Effector memory CD8-positive, alpha-beta T cell (primary cell): ENCODE measurements around the gene NEU4.
"Not testable (repeated sequence)": the region's sequence is repeated elsewhere in the genome, so short reads cannot be mapped to it uniquely, and the experiment has no call there.

Experiments
- ATAC-seq: fragments of 150-1000 bp; cut with Tn5 transposase; replicated peaks from 2 replicates; pipeline ENCODE4 v1.10.0; 2021; ENCODE audit warnings: mild to moderate bottlenecking, moderate library complexity
- DNase-seq, 3 experiments: peaks; one replicate each; pipeline ENCODE4 v3.0.0; 2021
- H3K27ac Mint-ChIP-seq, 2 donors: one replicate each; pipeline ENCODE4 v1.8.0; 2022; ENCODE audit warnings: mild to moderate bottlenecking in 2 of 2, mixed read lengths in 2 of 2, moderate library complexity in 2 of 2
- H3K27me3 Mint-ChIP-seq, 2 donors: one replicate each; pipeline ENCODE4 v1.8.0; 2022; ENCODE audit warnings: mixed read lengths in 2 of 2
- H3K36me3 Mint-ChIP-seq: one replicate; pipeline ENCODE4 v1.8.0; 2022; ENCODE audit warnings: mild to moderate bottlenecking, moderate library complexity, mixed read lengths; ENCODE audit not compliant: insufficient read depth
- H3K4me1 Mint-ChIP-seq, 2 donors: one replicate each; pipeline ENCODE4 v1.8.0; 2022; ENCODE audit warnings: low read depth in 2 of 2, mixed read lengths in 2 of 2
- H3K4me3 Mint-ChIP-seq, 2 donors: one replicate each; pipeline ENCODE4 v1.8.0; 2022; ENCODE audit warnings: mild to moderate bottlenecking in 2 of 2, mixed read lengths in 2 of 2, moderate library complexity in 2 of 2
- H3K9me3 Mint-ChIP-seq, 2 donors: one replicate each; pipeline ENCODE4 v1.8.0; 2022; ENCODE audit warnings: mixed read lengths in 2 of 2

NEU4 gene

DNA sequence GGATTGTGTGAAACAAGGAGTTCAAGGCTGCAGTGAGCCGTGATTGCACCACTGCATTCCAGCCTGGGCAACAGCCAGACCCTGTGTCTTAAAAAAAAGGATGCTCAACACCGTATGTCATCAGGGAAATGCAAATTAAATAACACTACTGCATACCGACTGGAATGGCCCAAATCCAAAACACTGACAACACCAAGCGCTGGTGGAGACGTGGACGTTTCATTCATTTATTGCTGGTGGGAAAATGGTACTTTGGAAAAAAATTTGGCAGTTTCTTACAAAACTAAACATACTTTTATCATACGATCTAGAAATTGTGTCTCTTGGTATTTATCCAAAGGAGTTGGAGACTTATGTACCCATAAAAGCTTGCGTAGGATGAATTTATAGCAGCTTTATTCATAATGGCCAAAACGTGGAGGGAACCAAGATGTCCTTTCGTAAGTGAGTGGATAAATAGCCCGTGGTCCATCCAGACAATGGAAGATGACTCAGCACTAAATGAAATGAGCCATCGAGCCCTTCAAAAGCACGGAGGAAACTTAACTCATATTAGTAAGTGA, 24.2 kb downstream of the NEU4 start:
- H3K27ac Mint-ChIP-seq, result no peak overlapping the region
- H3K4me3 Mint-ChIP-seq, result no peak overlapping the region
- H3K27me3 Mint-ChIP-seq, result no peaks in the 10 kb centered on the region
- ATAC-seq (no peak), DNase-seq (no peak)
- no peaks in the 10 kb centered on the region for H3K9me3 Mint-ChIP-seq
- peaks cover 6 to 14% of the 10 kb centered on the region in 2 donors for H3K4me1 Mint-ChIP-seq
- H3K36me3 Mint-ChIP-seq, result peaks cover 3% of the 10 kb centered on the region

DNA sequence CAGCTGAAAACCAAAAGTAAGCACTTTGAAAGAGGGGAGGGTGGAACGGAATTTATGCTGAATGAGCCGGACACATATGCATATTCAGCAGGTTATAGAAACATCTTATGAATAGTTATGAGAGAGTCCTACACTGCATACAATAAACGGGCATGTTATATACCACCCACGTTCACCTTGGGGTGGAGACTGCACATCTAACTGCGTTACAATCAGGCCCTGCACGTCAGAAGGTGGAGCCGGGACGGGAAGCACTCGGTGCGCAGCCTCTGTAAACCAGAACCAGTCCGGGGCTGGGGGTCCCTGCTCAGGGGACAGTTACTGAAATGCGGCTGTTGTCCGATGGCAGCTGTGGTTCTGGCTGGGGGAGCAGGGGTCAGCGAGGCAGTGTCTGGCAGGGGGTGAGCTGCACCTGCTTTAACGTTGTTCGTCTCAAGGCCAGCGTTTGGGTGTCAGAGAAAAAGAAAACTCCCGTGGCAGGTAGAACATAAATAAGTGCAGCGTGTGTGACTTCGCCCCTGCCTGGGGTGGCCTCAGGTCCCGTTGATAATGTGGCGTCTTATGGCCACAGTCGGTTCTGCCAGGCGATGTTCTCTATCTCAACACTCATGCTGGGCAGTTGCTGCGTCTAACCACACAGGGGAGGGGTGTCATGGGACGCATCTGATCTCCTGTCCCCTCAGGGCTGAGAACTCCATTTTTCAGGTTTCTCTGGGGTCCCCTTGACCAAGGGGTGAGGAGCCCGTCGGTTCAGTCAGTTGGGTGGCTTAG, 24.9 kb downstream of the NEU4 start:
- not testable (repeated sequence) for H3K27me3 Mint-ChIP-seq, H3K27ac Mint-ChIP-seq, DNase-seq, H3K9me3 Mint-ChIP-seq, ATAC-seq, H3K36me3 Mint-ChIP-seq, H3K4me3 Mint-ChIP-seq
- peaks cover 9 to 14% of the 10 kb centered on the region in 2 donors for H3K4me1 Mint-ChIP-seq

DNA sequence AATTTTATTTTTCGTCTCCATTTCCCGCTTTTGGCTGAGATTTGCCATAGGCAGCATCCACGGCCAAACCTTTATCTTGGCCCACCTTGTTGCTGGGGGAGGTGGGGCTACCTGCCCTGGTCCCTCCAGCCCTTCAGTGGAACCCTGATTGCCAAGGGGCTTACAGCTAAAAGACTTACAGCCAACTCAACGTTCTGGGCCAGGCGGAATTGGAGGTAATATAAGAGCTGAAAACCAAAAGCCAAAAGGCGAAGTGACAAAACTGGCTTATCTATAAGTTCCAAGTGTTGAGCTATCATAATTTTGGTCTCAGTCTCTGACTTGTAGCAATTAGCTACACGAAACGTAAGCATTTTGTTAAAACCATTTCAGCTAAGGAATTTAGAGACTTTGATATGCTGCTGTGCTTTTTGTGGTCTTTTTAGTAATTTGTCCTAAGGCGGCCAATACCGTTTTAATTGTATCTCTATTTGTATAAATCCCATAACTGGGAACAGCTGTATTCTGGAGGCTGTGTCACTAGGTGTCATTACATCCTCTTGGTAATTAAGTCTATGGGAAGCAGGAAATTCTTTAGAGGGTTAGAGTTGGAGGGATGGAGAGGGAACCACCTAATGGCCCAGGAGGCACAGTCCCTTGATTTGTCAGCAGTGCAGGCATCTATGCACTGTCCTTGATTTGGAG, 25.7 kb downstream of the NEU4 start:
- Mint-ChIP-seq H3K4me1 (peaks cover 9 to 14% of the 10 kb centered on the region in 2 donors), H3K36me3 (peaks cover 3% of the 10 kb centered on the region), H3K27ac (no peak overlapping the region), H3K9me3 (no peaks in the 10 kb centered on the region), H3K4me3 (no peak overlapping the region), H3K27me3 (no peaks in the 10 kb centered on the region)
- DNase-seq (no peak), ATAC-seq (no peak)

DNA sequence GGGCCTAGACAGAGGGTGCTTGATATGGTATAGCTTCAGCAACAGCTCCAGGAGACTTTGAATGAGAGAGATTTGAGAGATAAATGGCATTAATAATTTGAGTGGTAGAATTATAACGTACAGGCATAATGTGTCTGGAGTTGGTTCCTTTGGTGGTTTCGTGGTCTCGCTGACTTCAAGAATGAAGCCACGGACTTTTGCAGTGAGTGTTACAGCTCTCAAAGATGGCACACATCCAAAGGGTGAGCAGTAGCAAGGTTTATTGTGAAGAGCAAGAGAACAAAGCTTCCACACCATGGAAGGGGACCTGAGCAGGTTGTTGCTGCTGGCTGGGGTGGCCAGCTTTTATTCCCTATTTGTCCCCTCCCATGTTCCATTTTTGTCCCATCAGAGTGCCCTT, 26.6 kb downstream of the NEU4 start:
- peaks cover 3% of the 10 kb centered on the region for H3K36me3 Mint-ChIP-seq
- no peaks in the 10 kb centered on the region for H3K27me3 Mint-ChIP-seq
- no peak for DNase-seq
- H3K9me3 Mint-ChIP-seq, result no peaks in the 10 kb centered on the region
- ATAC-seq, result no peak
- H3K4me1 Mint-ChIP-seq, result peaks cover 12 to 14% of the 10 kb centered on the region in 2 donors
- no peak overlapping the region for H3K4me3 Mint-ChIP-seq
- peak overlapping the region in 1 of 2 donors; percentile 73 for H3K27ac Mint-ChIP-seq

DNA sequence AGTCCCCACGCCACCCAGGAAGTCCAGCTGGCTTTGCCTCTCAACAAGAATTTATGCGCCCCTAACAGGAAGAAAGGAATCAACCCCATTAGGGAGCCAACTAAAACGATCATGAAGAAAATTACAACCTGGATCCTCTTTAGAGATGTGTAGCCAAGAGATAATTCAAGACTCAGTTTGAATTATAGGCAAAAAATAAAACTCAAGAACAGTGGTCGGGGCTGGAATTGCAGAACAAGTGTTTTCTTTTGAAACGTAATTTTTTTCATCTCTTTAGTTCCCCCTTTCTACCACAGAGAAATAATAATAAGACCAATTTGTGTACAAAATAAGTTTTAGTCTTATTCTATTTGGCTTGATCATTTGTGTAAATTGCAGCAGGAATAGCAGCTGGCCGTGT, 27.3 kb downstream of the NEU4 start:
- Mint-ChIP-seq H3K9me3 (no peaks in the 10 kb centered on the region), H3K27me3 (no peaks in the 10 kb centered on the region), H3K27ac (peak overlapping the region in 1 of 2 donors; percentile 73), H3K36me3 (peaks cover 2% of the 10 kb centered on the region), H3K4me1 (peaks cover 12 to 18% of the 10 kb centered on the region in 2 donors), H3K4me3 (no peak overlapping the region)
- ATAC-seq (no peak), DNase-seq (no peak)

DNA sequence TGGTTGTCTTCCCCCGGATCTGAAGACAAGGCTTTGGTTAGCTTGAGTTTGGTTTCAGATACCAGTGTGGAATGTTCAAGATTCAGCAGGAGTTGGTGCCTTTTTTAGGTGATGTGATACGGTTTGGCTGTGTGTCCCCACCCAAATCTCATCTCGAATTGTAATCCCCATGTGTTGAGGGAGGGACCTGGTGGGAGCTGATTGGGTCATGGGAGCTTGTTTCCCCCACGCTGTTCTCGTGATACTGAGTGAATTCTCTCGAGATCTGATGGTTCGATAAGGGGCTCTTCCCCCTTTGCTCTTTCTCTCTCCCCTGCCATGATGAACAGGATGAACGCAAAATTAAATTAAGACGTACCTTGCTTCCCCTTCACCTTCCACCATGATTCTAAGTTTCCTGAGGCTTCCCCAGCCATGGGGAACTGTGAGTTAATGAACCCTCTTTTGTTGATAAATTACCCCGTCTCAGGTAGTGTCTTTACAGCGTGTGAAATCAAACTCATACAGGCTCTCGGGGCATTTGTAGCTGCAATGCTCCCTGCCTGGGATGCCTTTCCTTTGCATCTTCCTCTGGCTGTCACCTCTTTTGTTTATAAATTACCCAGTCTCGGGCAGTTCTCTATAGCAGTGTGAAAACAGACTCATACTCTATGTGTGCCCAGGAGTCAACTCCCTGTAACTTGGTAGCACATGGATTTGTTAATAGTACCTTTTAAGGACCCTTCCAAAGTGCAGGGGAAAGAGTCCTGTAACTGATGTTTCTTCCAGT, 28.4 kb downstream of the NEU4 start:
- peaks cover 3% of the 10 kb centered on the region for H3K36me3 Mint-ChIP-seq
- DNase-seq (no peak), ATAC-seq (no peak)
- no peak overlapping the region for H3K4me3 Mint-ChIP-seq
- H3K9me3 Mint-ChIP-seq, result no peaks in the 10 kb centered on the region
- no peaks in the 10 kb centered on the region for H3K27me3 Mint-ChIP-seq
- H3K27ac Mint-ChIP-seq, result no peak overlapping the region
- H3K4me1 Mint-ChIP-seq, result peaks cover 13 to 19% of the 10 kb centered on the region in 2 donors

DNA sequence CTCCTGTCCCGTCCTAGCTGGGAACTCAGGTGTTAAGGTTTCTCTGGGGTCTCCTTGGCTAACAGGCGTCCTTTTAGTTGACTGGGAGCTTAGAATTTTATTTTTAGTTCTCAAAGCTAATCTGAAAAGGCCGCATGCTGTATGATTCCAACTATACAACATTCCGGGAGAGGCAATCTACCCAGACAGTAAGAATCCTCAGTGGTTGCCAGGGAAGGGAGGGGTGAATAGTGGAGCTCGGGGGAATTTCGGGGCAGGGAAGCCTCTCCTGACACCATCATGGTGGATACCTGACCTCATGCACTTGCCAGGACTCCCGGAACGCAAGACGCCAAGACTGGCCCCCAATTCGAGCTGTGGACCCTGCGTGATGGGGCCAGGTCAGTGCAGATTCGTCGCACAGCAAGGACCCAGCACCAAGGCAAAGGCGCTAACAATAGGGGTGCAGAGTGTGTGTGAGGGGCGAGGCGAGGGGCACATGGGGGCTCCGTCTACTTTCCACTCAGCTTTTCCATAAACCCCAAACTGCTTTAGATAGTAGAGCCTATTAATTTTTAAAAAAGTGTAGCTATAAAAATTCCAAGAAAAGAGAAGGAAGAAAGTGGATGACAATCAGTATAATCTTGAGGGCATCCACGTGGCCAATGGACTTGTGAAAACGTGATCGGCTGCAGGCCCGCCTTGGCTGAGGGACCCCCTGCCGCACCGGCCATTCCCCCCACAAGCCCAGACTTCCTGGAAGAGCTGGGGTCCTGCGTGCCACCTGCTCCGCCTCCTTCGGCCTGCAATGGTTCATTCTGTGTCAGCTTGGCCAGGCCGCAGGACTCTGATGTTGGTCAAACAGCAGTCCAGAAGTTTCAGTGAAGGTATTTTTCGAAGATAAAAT, 32.4 kb downstream of the NEU4 start:
- H3K36me3 Mint-ChIP-seq, result peaks cover 19% of the 10 kb centered on the region
- H3K4me1 Mint-ChIP-seq, result peaks cover 35 to 38% of the 10 kb centered on the region in 2 donors
- ATAC-seq, result no peak
- H3K9me3 Mint-ChIP-seq, result no peaks in the 10 kb centered on the region
- no peak for DNase-seq
- peak overlapping the region; percentile 44 to 94 for H3K4me3 Mint-ChIP-seq
- H3K27ac Mint-ChIP-seq, result peak overlapping the region in 1 of 2 donors; percentile 95
- H3K27me3 Mint-ChIP-seq, result no peaks in the 10 kb centered on the region

DNA sequence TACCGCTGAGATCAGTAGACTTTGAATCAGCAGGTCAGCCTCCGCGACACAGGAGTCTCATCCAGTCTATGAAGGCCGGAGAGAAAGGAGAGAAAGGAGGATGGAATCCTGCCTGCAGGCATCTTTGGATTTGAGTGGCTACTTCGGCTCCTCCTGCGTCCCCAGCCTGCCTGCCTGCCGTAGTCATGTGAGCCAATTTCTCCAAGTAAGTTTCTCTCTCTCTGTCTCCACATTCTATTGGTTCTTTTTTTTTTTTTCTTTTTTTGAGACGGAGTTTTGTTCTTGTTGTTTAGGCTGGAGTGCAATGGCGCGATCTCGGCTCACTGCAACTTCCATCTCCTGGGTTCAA, 33.0 kb downstream of the NEU4 start:
- Mint-ChIP-seq H3K4me3 (peak overlapping the region; percentile 44 to 94), H3K4me1 (peaks cover 38 to 41% of the 10 kb centered on the region in 2 donors), H3K36me3 (peaks cover 19% of the 10 kb centered on the region), H3K27me3 (no peaks in the 10 kb centered on the region), H3K9me3 (no peaks in the 10 kb centered on the region), H3K27ac (peak overlapping the region; percentile 92 to 95)
- ATAC-seq, result no peak
- DNase-seq, result no peak

DNA sequence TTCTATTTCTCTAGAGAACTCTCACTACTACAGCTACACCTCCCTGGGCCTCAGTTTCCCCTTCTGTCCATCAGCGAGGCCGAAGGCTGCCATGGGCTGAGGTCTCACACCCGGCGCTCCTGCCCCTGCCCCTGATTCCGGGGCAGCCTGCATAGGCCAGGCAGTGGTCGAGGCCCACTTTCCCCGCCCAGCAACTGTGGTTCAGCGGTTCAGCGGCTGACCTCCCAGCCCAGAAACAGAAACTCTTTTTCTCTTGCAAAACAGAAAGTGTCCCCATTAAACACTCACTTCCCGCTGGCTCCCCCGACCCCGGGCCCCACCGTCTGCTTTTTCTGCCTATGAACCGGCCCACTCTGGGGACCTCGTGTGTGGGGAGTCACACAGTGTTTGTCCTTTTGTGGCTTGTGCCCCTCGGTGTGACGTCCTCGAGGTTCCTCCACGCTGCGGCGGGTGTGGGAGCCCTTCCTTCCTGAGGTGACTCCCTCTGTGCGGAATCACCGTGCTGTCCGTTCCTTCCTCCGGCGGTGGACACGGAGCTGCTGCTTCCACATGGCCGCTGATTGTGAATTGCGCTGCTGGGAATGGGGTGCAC, 33.7 kb downstream of the NEU4 start:
- H3K9me3 Mint-ChIP-seq, result no peaks in the 10 kb centered on the region
- DNase-seq (peak; percentile 58 to 69 (median 68)), ATAC-seq (peak; percentile 74)
- peak overlapping the region; percentile 92 to 95 for H3K27ac Mint-ChIP-seq
- peak overlapping the region; percentile 82 to 94 for H3K4me3 Mint-ChIP-seq
- H3K36me3 Mint-ChIP-seq, result peaks cover 19% of the 10 kb centered on the region
- no peaks in the 10 kb centered on the region for H3K27me3 Mint-ChIP-seq
- H3K4me1 Mint-ChIP-seq, result peaks cover 36 to 38% of the 10 kb centered on the region in 2 donors

DNA sequence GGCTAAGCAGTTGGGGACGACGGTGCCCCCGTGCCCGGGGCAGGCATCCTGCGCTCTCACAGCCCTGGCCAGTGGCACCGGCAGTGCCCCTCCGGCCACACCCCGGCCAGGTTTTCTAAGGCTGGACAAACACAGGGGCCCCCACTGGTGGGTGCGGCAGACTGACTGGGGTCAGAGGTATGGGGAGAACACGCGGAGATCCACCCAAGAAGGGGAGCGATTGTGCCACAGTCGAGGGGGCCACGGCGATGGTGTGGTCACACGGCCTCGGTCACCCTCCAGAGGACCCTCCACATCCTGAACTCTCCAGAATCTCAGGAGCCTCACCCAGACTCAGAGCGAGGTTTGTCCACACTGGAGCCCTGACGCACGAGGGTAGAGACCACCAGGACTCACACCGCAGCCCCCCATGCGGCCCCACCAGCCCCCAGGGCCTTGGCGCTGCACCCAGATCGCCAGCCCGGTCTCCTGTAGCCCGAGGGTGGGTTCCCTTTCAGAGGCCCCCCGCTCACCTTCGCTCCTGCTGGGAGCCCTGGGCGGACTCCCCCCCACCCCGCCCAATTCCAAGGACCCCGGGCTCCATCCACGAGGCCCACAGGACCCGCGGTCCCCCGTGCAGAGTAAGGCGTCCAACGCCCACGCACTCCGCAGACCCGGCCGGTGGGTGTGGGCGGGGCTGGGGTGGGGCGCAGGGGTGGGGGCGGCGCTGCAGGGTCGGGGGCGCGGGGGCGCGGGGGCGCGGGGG, 34.5 kb downstream of the NEU4 start:
- H3K27me3 Mint-ChIP-seq, result no peaks in the 10 kb centered on the region
- H3K36me3 Mint-ChIP-seq, result peaks cover 19% of the 10 kb centered on the region
- peak overlapping the region; percentile 92 to 95 for H3K27ac Mint-ChIP-seq
- H3K4me1 Mint-ChIP-seq, result peaks cover 36 to 38% of the 10 kb centered on the region in 2 donors
- DNase-seq, result no peak
- H3K4me3 Mint-ChIP-seq, result peak overlapping the region; percentile 82 to 94
- H3K9me3 Mint-ChIP-seq, result no peaks in the 10 kb centered on the region
- peak; percentile 11 for ATAC-seq

DNA sequence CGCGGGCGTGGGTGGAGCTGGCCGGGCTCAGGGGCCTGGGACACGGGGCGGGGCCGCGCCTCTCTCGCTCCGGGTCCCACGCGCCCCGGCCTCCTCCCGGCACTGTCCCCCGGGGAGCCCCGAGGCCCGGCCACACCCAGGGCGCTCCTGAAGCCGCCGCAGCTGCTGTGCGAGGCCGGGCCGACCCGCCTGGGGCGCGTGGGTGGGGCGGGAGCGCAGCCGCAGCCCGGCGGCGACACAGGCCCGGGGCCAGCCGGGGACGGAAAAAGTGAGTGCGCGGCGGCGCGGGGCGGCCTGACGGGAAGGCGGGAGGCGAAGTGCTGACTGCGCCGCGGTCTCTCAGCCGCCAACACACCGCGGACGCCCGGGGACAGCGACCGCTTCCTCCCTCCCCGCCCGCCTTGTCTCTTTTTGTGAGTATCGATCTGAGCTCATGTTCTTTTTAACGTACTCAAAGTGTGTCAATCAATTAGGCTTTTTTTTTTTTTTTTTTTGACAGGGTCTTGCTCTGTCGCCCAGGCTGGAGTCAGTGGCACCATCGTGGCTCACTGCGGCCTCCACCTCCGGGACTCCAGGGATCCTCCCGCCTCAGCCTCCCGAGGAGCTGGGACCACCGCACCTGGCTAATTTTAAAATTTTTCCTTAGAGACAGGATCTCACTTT, 35.2 kb downstream of the NEU4 start:
- Mint-ChIP-seq H3K27ac (peak overlapping the region; percentile 52 to 75), H3K27me3 (no peaks in the 10 kb centered on the region), H3K4me3 (peak overlapping the region; percentile 75 to 77), H3K4me1 (peaks cover 35 to 36% of the 10 kb centered on the region in 2 donors), H3K9me3 (no peaks in the 10 kb centered on the region), H3K36me3 (peaks cover 19% of the 10 kb centered on the region)
- DNase-seq, result peak; percentile 65 to 73 (median 66)
- peak; percentile 72 for ATAC-seq
